ENCODE data around the gene MYO3B.

Gene MYO3B

DNA sequence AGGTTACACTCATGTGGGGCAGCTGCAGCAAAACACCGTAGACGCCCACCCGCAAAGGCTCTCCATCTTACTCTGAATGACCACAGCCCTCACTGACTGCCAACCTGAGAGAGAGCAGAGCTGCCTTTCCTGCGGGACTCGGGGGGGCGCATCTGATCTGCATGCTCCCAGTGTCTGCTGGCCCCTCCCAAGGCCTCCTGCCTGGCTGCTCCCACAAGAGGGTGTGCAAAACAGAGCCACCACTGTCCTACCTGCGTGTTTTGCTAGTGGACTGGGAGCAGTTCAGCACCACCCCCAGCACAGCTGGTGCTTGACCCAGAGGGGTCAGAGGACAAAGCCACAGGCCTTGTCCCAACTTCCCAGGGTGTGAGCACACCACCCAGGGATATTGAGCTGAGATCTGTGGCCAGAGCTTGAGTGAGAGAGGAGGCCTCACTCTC lies 76.4 kb downstream of the MYO3B start:
- H3K4me3 ChIP-seq (ENCODE audit: low read length): no peak overlapping the region
- no peak for DNase-seq (ENCODE audit: low read depth)
- TF ChIP-seq, protein P1, sequence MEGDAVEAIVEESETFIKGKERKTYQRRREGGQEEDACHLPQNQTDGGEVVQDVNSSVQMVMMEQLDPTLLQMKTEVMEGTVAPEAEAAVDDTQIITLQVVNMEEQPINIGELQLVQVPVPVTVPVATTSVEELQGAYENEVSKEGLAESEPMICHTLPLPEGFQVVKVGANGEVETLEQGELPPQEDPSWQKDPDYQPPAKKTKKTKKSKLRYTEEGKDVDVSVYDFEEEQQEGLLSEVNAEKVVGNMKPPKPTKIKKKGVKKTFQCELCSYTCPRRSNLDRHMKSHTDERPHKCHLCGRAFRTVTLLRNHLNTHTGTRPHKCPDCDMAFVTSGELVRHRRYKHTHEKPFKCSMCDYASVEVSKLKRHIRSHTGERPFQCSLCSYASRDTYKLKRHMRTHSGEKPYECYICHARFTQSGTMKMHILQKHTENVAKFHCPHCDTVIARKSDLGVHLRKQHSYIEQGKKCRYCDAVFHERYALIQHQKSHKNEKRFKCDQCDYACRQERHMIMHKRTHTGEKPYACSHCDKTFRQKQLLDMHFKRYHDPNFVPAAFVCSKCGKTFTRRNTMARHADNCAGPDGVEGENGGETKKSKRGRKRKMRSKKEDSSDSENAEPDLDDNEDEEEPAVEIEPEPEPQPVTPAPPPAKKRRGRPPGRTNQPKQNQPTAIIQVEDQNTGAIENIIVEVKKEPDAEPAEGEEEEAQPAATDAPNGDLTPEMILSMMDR (conservative IDR thresholded peaks at IDR 0.05; ENCODE audit: low read depth, low read length): no peak

DNA sequence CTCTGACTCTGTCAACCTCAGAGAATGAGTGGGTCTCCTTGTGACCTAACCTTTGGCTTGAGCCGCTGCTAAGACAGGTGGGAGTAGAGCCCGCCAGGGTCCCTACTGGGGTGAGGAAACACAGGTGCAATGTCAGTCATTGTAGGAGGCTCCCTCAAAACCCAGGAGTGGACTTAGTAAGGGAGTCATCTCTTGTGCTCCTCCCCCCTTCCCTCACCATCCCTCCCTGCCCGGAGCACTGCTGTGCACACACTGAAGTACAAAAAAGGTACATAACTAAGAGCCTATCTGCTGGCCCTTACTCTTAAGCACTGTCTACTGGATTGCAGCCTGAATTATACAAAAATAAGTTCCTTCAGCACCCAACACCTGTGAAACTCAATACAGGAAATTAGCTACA lies 77.2 kb downstream of the MYO3B start:
- TF ChIP-seq, protein P1 (conservative IDR thresholded peaks at IDR 0.05; ENCODE audit: low read depth, low read length): no peak

DNA sequence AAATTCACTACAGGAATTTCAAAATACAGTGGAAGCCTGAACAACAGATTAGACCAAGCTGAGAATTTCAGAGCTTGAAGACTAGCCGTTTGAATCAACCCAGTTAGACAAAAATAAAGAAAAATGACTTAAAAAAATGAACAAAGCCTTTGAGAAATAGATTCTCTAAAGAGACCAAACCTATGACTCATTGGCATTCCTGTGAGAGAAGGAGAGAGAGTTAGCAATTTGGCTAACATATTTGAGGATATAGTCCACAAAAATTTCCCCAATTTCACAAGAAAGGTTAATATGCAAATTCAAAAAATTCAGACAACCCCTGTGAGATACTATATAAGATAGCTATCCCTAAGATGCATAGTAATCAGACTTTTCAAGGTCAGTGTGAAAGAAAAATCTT lies 78.0 kb downstream of the MYO3B start:
- TF ChIP-seq, protein P1 (conservative IDR thresholded peaks at IDR 0.05; ENCODE audit: low read depth, low read length): no peak
- H3K4me3 ChIP-seq (ENCODE audit: low read length): no peak overlapping the region
- DNase-seq (ENCODE audit: low read depth): no peak

More for the DNA sequence above, 77.2 kb downstream of the MYO3B start:
- no peak for DNase-seq (ENCODE audit: low read depth)
- no peak overlapping the region for H3K4me3 ChIP-seq (ENCODE audit: low read length)

DNA sequence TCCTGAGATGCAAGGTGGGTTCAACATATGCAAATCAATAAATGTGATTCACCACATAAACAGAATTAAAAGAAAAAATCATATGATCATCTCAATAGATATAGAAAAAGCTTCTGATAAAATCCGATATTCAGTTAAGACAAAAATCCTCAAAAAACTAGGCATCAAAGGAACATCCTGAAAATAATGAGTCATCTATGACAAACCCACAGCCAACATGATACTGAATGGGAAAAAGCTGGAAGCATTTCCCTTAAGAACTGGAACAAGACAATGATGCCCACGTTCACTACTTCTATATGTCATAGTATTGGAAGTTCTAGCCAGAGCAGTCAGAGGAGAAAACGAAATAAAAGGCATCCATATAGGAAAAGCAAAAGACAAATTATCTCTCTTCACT lies 80.4 kb downstream of the MYO3B start:
- TF ChIP-seq, protein P1 (conservative IDR thresholded peaks at IDR 0.05; ENCODE audit: low read depth, low read length): no peak
- DNase-seq (ENCODE audit: low read depth): no peak
- no peak overlapping the region for H3K4me3 ChIP-seq (ENCODE audit: low read length)

DNA sequence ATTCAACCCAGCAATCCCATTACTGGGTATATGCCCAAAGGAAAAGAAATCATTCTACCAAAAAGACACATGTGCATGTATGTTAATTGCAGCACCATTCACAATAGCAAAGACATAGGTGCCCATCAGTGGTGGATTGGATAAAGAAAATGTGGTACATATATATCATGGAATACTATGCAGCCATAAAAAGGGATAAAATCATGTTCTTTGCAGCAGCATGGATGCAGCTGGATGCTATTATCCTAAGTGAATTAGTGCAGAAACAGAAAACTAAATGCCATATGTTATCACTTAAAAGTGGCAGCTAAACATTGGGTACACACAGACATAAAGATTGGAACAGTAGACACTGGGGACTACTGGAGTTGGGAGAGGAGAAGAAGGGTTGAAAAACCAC lies 82.2 kb downstream of the MYO3B start:
- TF ChIP-seq, protein P1 (conservative IDR thresholded peaks at IDR 0.05; ENCODE audit: low read depth, low read length): no peak
- H3K4me3 ChIP-seq (ENCODE audit: low read length): no peak overlapping the region
- no peak for DNase-seq (ENCODE audit: low read depth)

DNA sequence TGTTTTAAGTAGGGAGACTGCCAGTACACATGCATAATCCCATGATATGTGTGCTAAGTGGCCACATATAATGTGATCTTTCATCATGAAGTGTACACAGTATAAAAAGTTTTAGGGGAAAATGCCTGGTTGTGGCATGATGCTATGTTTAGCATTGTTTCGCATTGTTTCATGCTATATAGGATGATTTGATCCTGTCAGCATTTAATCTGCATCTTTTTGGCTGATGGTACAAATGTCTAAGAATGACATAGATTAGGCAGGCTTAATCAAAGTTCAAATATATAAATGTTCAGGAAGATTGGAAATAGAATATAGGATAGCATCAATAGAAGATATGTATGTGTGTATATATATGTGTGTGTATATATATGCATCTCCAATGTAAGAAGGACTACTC lies 83.6 kb downstream of the MYO3B start:
- no peak overlapping the region for H3K4me3 ChIP-seq (ENCODE audit: low read length)
- TF ChIP-seq, protein P1 (conservative IDR thresholded peaks at IDR 0.05; ENCODE audit: low read depth, low read length): no peak
- no peak for DNase-seq (ENCODE audit: low read depth)

DNA sequence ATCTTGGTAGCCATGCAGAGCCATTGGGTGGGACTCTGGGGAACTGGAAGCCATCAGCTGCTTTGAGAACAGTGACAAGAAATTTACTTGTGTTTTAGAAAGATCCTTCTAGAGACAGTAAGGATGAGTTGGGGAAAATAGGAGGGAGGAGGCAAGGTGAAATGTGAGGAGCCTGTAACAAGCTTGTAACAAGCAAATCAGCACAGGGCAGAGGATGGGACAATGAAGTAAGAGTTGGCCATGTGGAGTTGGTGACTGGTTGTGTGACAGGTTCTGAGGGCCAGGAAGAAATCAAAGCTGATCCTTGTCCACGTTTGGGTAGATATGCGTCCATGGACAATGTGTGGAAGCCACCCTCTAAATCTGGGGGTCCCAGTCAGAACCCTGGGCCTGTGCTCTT lies 84.4 kb downstream of the MYO3B start:
- TF ChIP-seq, protein P1 (conservative IDR thresholded peaks at IDR 0.05; ENCODE audit: low read depth, low read length): no peak
- no peak overlapping the region for H3K4me3 ChIP-seq (ENCODE audit: low read length)
- DNase-seq (ENCODE audit: low read depth): no peak

Measured in retinal pigment epithelial cell (primary cell).